Right ventricle myocardium superior (tissue), 1 donor: ENCODE data around the gene IRF3. TPM values are rescaled to one million over a fixed set of nuclear protein-coding genes. Genes with fewer than 3 reads are reported as not detected.
"Not testable (repeated sequence)": the region's sequence is repeated elsewhere in the genome, so short reads cannot be mapped to it uniquely, and the experiment has no call there.

Experiments used
- ATAC-seq: fragments of 200-7000 bp; cut with Tn5 transposase; one replicate; pipeline ENCODE4 v1.9.1; 2020; ENCODE audit warnings: mild to moderate bottlenecking; ENCODE audit not compliant: poor library complexity
- DNase-seq: peaks from one replicate; pipeline ENCODE4 v3.0.0-alpha.2; 2020
- intact Hi-C: fragments of 100-400 bp; cut with DNase I; formaldehyde crosslinking; loops from one replicate; pipeline ENCODE4 v1.11.2; 2022
- microRNA-seq: library from miRNA; unstranded; fragments of <30 nt; microRNA quantifications from one replicate; pipeline ENCODE4 v1.2.0, GENCODE V29; 2020
- total RNA-seq: library from RNA; stranded (reverse); fragmentation: NEBNext Ultra II Directional; extraction: Animal tissue kit (Norgen Biotek cat#: 25700); gene quantifications from one replicate; pipeline ENCODE4 v1.2.1, GENCODE V29; 2021
- donor health status: DM: no; HTN: yes; CAD: no; lungs with severe emphysema.

The IRF3 gene
- total RNA-seq, 1 donor from 2014 or later, result 29.9 TPM

GRCh38 chr19:49635530-49636232 is 30.0 kb downstream of the IRF3 start:
- intact Hi-C loops, result no loop called here
- ATAC-seq (no peak), DNase-seq (no peak)

GRCh38 chr19:49633273-49633672 is 32.4 kb downstream of the IRF3 start:
- intact Hi-C loops, DNase-seq, ATAC-seq: not testable (repeated sequence)

- intact Hi-C loops, result no loop called here
- ATAC-seq, result no peak
- no peak for DNase-seq
Measured at GRCh38 chr19:49632576-49632975, 33.1 kb downstream of the IRF3 start.

GRCh38 chr19:49631610-49632192 is 34.0 kb downstream of the IRF3 start:
- intact Hi-C loops, result no loop called here
- DNase-seq (no peak), ATAC-seq (no peak)

- ATAC-seq (no peak), DNase-seq (no peak)
Measured at GRCh38 chr19:49631014-49631588, 34.6 kb downstream of the IRF3 start.

GRCh38 chr19:49629659-49630058 is 36.0 kb downstream of the IRF3 start:
- ATAC-seq (no peak), DNase-seq (no peak)
- intact Hi-C loops, result no loop called here

More at GRCh38 chr19:49631014-49631588, 34.6 kb downstream of the IRF3 start:
- intact Hi-C loops, result no loop called here

GRCh38 chr19:49626226-49626625 is 39.4 kb downstream of the IRF3 start:
- ATAC-seq (no peak), DNase-seq (no peak)
- intact Hi-C loops, result no loop called here

- DNase-seq (no peak), ATAC-seq (no peak)
- intact Hi-C loops, result no loop called here
Measured at GRCh38 chr19:49624967-49625910, 40.4 kb downstream of the IRF3 start.

GRCh38 chr19:49617860-49618259 is 47.8 kb downstream of the IRF3 start:
- ATAC-seq, DNase-seq, intact Hi-C loops: not testable (repeated sequence)

- intact Hi-C loops, result no loop called here
- ATAC-seq (no peak), DNase-seq (no peak)
Measured at GRCh38 chr19:49616945-49617344, 48.7 kb downstream of the IRF3 start.

- intact Hi-C loops, result no loop called here
- DNase-seq (no peak), ATAC-seq (no peak)
Measured at GRCh38 chr19:49616532-49616931, 49.1 kb downstream of the IRF3 start.

GRCh38 chr19:49615861-49616260 is 49.8 kb downstream of the IRF3 start:
- intact Hi-C loops, result no loop called here
- DNase-seq (no peak), ATAC-seq (no peak)

- intact Hi-C loops, result no loop called here
- no peak for ATAC-seq
- no peak for DNase-seq
Measured at GRCh38 chr19:49614096-49614833, 51.4 kb downstream of the IRF3 start.

- DNase-seq (no peak), ATAC-seq (no peak)
- intact Hi-C loops, result no loop called here
Measured at GRCh38 chr19:49613374-49613773, 52.3 kb downstream of the IRF3 start.

Small RNA genes lying within 50 kb of the gene (microRNA-seq; reads per million reads assigned to microRNA genes)
- gene MIR5088, result not detected

Other genes starting within 250 kb of the IRF3 start
- gene PTH2, start 242.4 kb downstream of the IRF3 start, total RNA-seq, result not detected
- gene GFY, start 240.5 kb downstream of the IRF3 start, total RNA-seq, result not detected
- 1.8 TPM for gene SLC17A7, start 224.3 kb downstream of the IRF3 start, total RNA-seq
- 28.1 TPM for gene PIH1D1, start 214.0 kb downstream of the IRF3 start, total RNA-seq
- 10.8 TPM for gene ALDH16A1, start 212.6 kb downstream of the IRF3 start, total RNA-seq
- 3.6 TPM for gene FLT3LG, start 191.6 kb downstream of the IRF3 start, total RNA-seq
- gene RPL13A, start 178.2 kb downstream of the IRF3 start, total RNA-seq, result 1,304 TPM
- 935 TPM for gene RPS11, start 169.4 kb downstream of the IRF3 start, total RNA-seq
- 98.8 TPM for gene FCGRT, start 153.2 kb downstream of the IRF3 start, total RNA-seq
- gene RCN3, start 137.9 kb downstream of the IRF3 start, total RNA-seq, result 7.3 TPM
- 45.5 TPM for gene NOSIP, start 85.3 kb downstream of the IRF3 start, total RNA-seq
- gene PRRG2, start 84.5 kb downstream of the IRF3 start, total RNA-seq, result 0.70 TPM
- 12.6 TPM for gene PRR12, start 74.7 kb downstream of the IRF3 start, total RNA-seq
- 105 TPM for gene RRAS, start 25.7 kb downstream of the IRF3 start, total RNA-seq
- 42.0 TPM for gene SCAF1, start 23.6 kb downstream of the IRF3 start, total RNA-seq
- gene BCL2L12, start 76 bp upstream of the IRF3 start, total RNA-seq, result 10.8 TPM
- 110 TPM for gene PRMT1, start 11.4 kb upstream of the IRF3 start, total RNA-seq
- 0.67 TPM for gene ADM5, start 23.7 kb upstream of the IRF3 start, total RNA-seq
- gene CPT1C, start 25.3 kb upstream of the IRF3 start, total RNA-seq, result 2.2 TPM
- 0.86 TPM for gene TSKS, start 97.4 kb upstream of the IRF3 start, total RNA-seq
- 62.7 TPM for gene AP2A1, start 101.1 kb upstream of the IRF3 start, total RNA-seq
- gene FUZ, start 147.4 kb upstream of the IRF3 start, total RNA-seq, result 19.8 TPM
- 83.4 TPM for gene MED25, start 152.4 kb upstream of the IRF3 start, total RNA-seq
- gene PTOV1, start 185.3 kb upstream of the IRF3 start, total RNA-seq, result 120 TPM
- 36.3 TPM for gene PNKP, start 201.7 kb upstream of the IRF3 start, total RNA-seq
- 35.0 TPM for gene AKT1S1, start 211.5 kb upstream of the IRF3 start, total RNA-seq
- 46.0 TPM for gene TBC1D17, start 211.8 kb upstream of the IRF3 start, total RNA-seq
- gene IL4I1, start 231.0 kb upstream of the IRF3 start, total RNA-seq, result not detected